ENCODE results near the gene MAPK6.

DNA sequence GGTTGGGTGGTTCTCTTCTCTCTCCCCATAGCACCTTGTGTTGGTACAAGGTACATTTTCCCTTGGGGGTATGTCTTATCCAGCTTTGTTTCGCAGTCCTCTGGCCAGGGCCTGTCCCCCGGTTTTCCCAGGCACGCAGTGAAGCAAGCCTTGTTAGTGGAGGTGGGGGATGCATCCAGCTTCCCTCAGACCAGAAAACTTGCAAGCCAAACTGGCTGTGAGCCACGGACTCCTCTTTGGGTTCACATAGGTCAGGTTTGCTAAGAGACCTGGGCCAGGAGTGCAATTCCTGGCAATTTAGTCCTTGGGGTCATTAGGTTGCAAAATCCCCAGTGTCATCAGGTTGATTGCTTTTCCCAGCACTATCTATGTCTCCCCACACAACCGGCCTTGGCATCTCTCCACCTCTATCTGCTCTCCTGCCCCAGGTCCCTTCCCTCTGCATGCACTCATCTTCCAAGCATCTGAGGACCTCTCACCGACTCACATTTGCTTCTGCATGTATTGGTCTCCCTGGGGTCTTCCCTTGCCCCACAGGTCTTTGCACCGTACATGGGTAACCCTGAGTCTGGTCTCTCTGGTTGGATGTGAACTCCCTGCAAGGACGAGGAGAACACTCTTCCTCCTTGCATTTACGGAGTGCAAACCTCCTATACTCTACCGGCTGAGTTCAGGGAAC lies 59.3 kb downstream of the MAPK6 start:
- TF ChIP-seq, protein P1, sequence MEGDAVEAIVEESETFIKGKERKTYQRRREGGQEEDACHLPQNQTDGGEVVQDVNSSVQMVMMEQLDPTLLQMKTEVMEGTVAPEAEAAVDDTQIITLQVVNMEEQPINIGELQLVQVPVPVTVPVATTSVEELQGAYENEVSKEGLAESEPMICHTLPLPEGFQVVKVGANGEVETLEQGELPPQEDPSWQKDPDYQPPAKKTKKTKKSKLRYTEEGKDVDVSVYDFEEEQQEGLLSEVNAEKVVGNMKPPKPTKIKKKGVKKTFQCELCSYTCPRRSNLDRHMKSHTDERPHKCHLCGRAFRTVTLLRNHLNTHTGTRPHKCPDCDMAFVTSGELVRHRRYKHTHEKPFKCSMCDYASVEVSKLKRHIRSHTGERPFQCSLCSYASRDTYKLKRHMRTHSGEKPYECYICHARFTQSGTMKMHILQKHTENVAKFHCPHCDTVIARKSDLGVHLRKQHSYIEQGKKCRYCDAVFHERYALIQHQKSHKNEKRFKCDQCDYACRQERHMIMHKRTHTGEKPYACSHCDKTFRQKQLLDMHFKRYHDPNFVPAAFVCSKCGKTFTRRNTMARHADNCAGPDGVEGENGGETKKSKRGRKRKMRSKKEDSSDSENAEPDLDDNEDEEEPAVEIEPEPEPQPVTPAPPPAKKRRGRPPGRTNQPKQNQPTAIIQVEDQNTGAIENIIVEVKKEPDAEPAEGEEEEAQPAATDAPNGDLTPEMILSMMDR (IDR thresholded peaks at IDR 0.05) = no peak
- TF ChIP-seq POLR2A (IDR thresholded peaks at IDR 0.05) (no peak), POLR2AphosphoS5 (IDR thresholded peaks at IDR 0.05) (no peak)

Measured in transverse colon (tissue), 4 donors.